Measurements from ENCODE around the gene C1orf210. TPM values are rescaled to one million over a fixed set of nuclear protein-coding genes. Genes with fewer than 3 reads are reported as not detected.
A peak's percentile ranks its signal among the peaks of the same experiment; 100 is the strongest.

C1orf210 gene
- total RNA-seq, 1 experiment from 2014 or later: 29.3 TPM

- BruUV-seq (replicated peaks): no TSS peak
- ChIA-PET POLR2A (ENCODE audit: unreplicated experiment) (interaction anchor here (0.6 kb wide), 1 partner anchor 112 kb away, joined by 3 read pairs; no protein-coding TSS in a partner anchor), CTCF (no interaction called here)
- H4K20me1 ChIP-seq (ENCODE audit: insufficient read depth): no peaks in the 10 kb centered on the region
- no peak for DNase-seq
- intact Hi-C loops (cut with micrococcal nuclease; ENCODE audit: unreplicated experiment): no loop called here
- no peak overlapping the region for H3K4me3 ChIP-seq
- H3K9me3 ChIP-seq (ENCODE audit: insufficient read depth, low read depth): peaks cover 14% of the 10 kb centered on the region; the same call in 1 of the 2 replicates
- no peaks in the 10 kb centered on the region for H3K36me3 ChIP-seq (ENCODE audit: low read depth)
- peaks cover 3% of the 10 kb centered on the region for H3K4me1 ChIP-seq (replicated peaks; ENCODE audit: insufficient read depth)
- no peaks in the 10 kb centered on the region for H3K79me2 ChIP-seq (ENCODE audit: low read depth)
- no peaks in the 10 kb centered on the region for H3F3A ChIP-seq (ENCODE audit: insufficient read depth, low read depth)
- no peaks in the 10 kb centered on the region for H3K27me3 ChIP-seq (ENCODE audit: insufficient read depth, low read depth)
- no peak for TF ChIP-seq EZH2 (IDR thresholded peaks at IDR 0.05; ENCODE audit: low read depth)
- TF ChIP-seq CTCF (conservative IDR thresholded peaks at IDR 0.05): no peak
- no peak overlapping the region for H3K4me2 ChIP-seq
- no peak overlapping the region for H2AFZ ChIP-seq
- no peaks in the 10 kb centered on the region; the same call in 1 of the 2 replicates for H3K9me2 ChIP-seq (ENCODE audit: insufficient read depth)
- no peak overlapping the region for H3K27ac ChIP-seq
These were observed 38.7 kb downstream of the C1orf210 start for GRCh38 chr1:43246466-43247213.

GRCh38 chr1:43243299-43243698 is 42.1 kb downstream of the C1orf210 start:
- Histone ChIP-seq H3K9me2 (ENCODE audit: insufficient read depth) (no peaks in the 10 kb centered on the region; the same call in 1 of the 2 replicates), H3K4me1 (replicated peaks; ENCODE audit: insufficient read depth) (peaks cover 12% of the 10 kb centered on the region), H3K27ac (no peak overlapping the region), H3K79me2 (ENCODE audit: low read depth) (no peaks in the 10 kb centered on the region), H3K4me2 (no peak overlapping the region), H3K27me3 (ENCODE audit: insufficient read depth, low read depth) (no peaks in the 10 kb centered on the region), H3K4me3 (no peak overlapping the region), H4K20me1 (ENCODE audit: insufficient read depth) (no peaks in the 10 kb centered on the region), H2AFZ (no peak overlapping the region), H3K9me3 (ENCODE audit: insufficient read depth, low read depth) (peaks cover 14% of the 10 kb centered on the region; the same call in 1 of the 2 replicates), H3K36me3 (ENCODE audit: low read depth) (no peaks in the 10 kb centered on the region), H3F3A (ENCODE audit: insufficient read depth, low read depth) (peaks cover 4% of the 10 kb centered on the region; the same call in 1 of the 2 replicates)
- CTCF ChIA-PET: interaction anchor here (0.6 kb wide), 2 partner anchors 23 to 114 kb away, joined by 3 to 4 read pairs; no protein-coding TSS in a partner anchor
- no TSS peak for BruUV-seq (replicated peaks)
- TF ChIP-seq EZH2 (IDR thresholded peaks at IDR 0.05; ENCODE audit: low read depth) (no peak), CTCF (conservative IDR thresholded peaks at IDR 0.05) (no peak)
- intact Hi-C loops (cut with micrococcal nuclease; ENCODE audit: unreplicated experiment): no loop called here
- POLR2A ChIA-PET (ENCODE audit: unreplicated experiment): no interaction called here
- no peak for DNase-seq

- Histone ChIP-seq H3K36me3 (ENCODE audit: low read depth) (no peaks in the 10 kb centered on the region), H3K9me2 (ENCODE audit: insufficient read depth) (no peaks in the 10 kb centered on the region; the same call in 1 of the 2 replicates), H4K20me1 (ENCODE audit: insufficient read depth) (no peaks in the 10 kb centered on the region), H3K27ac (no peak overlapping the region), H3K79me2 (ENCODE audit: low read depth) (no peaks in the 10 kb centered on the region), H3K27me3 (ENCODE audit: insufficient read depth, low read depth) (no peaks in the 10 kb centered on the region), H3F3A (ENCODE audit: insufficient read depth, low read depth) (peaks cover 4% of the 10 kb centered on the region; the same call in 1 of the 2 replicates), H3K4me3 (no peak overlapping the region), H2AFZ (no peak overlapping the region), H3K4me2 (no peak overlapping the region; the same call in 1 of the 2 replicates), H3K9me3 (ENCODE audit: insufficient read depth, low read depth) (no peaks in the 10 kb centered on the region; the same call in 1 of the 2 replicates), H3K4me1 (replicated peaks; ENCODE audit: insufficient read depth) (peaks cover 12% of the 10 kb centered on the region)
- intact Hi-C loops (cut with micrococcal nuclease; ENCODE audit: unreplicated experiment): loop anchor here (1.0 kb wide), 1 partner anchor 29 kb away; no protein-coding TSS in a partner anchor
- POLR2A ChIA-PET (ENCODE audit: unreplicated experiment): interaction anchor here (0.6 kb wide), 1 partner anchor 213 kb away, joined by 6 read pairs; no protein-coding TSS in a partner anchor
- no TSS peak for BruUV-seq (replicated peaks)
- CTCF ChIA-PET: interaction anchor here (0.5 kb wide), 1 partner anchor 16 kb away, joined by 3 read pairs; no protein-coding TSS in a partner anchor
- peak; percentile 74 to 79 for DNase-seq
- TF ChIP-seq EZH2 (IDR thresholded peaks at IDR 0.05; ENCODE audit: low read depth) (no peak), CTCF (conservative IDR thresholded peaks at IDR 0.05) (no peak)
These were observed 44.0 kb downstream of the C1orf210 start for GRCh38 chr1:43241413-43241836.
